GM21737 (cell line): ENCODE results near the gene TULP3.

Experiments
- ATAC-seq: cut with Tn5 transposase; IDR thresholded peaks from one replicate; pipeline ENCODE4 v1.9.1; 2021; ENCODE audit warnings: mild to moderate bottlenecking, moderate library complexity; ENCODE audit not compliant: unreplicated experiment

The TULP3 gene

GRCh38 chr12:2925322-2925995, 34.8 kb downstream of the TULP3 start:
- no peak for ATAC-seq

- no peak for ATAC-seq
These were observed 40.2 kb downstream of the TULP3 start for GRCh38 chr12:2930865-2931264.

GRCh38 chr12:2933586-2933985, 42.9 kb downstream of the TULP3 start:
- no peak for ATAC-seq

- no peak for ATAC-seq
These were observed 43.7 kb downstream of the TULP3 start for GRCh38 chr12:2934371-2934770.

GRCh38 chr12:2936301-2936700, 45.6 kb downstream of the TULP3 start:
- no peak for ATAC-seq

- no peak for ATAC-seq
These were observed 46.8 kb downstream of the TULP3 start for GRCh38 chr12:2937500-2937899.

GRCh38 chr12:2939191-2939590, 48.5 kb downstream of the TULP3 start:
- ATAC-seq = no peak

- ATAC-seq = no peak
These were observed 49.9 kb downstream of the TULP3 start for GRCh38 chr12:2940564-2940963.

- no peak for ATAC-seq
These were observed 50.8 kb downstream of the TULP3 start for GRCh38 chr12:2941524-2941923.

GRCh38 chr12:2944401-2945047, 53.8 kb downstream of the TULP3 start:
- ATAC-seq = no peak

- ATAC-seq = no peak
These were observed 58.7 kb downstream of the TULP3 start for GRCh38 chr12:2949411-2949810.

GRCh38 chr12:2955888-2956287, 65.2 kb downstream of the TULP3 start:
- ATAC-seq = no peak

- no peak for ATAC-seq
These were observed 67.2 kb downstream of the TULP3 start for GRCh38 chr12:2957816-2958431.

- ATAC-seq = no peak
These were observed 67.9 kb downstream of the TULP3 start for GRCh38 chr12:2958432-2959191.

- no peak for ATAC-seq
These were observed 68.5 kb downstream of the TULP3 start, which contains the start of gene TEAD4 for GRCh38 chr12:2959192-2959504. TSS of gene TEAD4 (plus strand) at chr12:2959397.

- ATAC-seq = no peak
These were observed 69.1 kb downstream of the TULP3 start for GRCh38 chr12:2959505-2960389.

GRCh38 chr12:2960390-2960956, 69.8 kb downstream of the TULP3 start:
- no peak for ATAC-seq

- no peak for ATAC-seq
These were observed 70.4 kb downstream of the TULP3 start for GRCh38 chr12:2960996-2961616.

GRCh38 chr12:2961705-2962104, 71.0 kb downstream of the TULP3 start:
- no peak for ATAC-seq
